Astrocyte (in vitro differentiated cells and primary cell): ENCODE measurements around the gene PLEKHM3.

ENCODE experiments used
- CTCF ChIP-seq: IDR thresholded peaks from 2 replicates; pipeline ENCODE4 v1.5.1; 2011; ENCODE audit warnings: low read depth, mild to moderate bottlenecking, inconsistent platforms, low read length, moderate library complexity; ENCODE audit not compliant: insufficient read depth
- EZH2 ChIP-seq: IDR thresholded peaks from 2 replicates; pipeline ENCODE4 v1.6.1; 2012; ENCODE audit warnings: mild to moderate bottlenecking, low read length, inconsistent platforms; ENCODE audit not compliant: insufficient read depth

DNA sequence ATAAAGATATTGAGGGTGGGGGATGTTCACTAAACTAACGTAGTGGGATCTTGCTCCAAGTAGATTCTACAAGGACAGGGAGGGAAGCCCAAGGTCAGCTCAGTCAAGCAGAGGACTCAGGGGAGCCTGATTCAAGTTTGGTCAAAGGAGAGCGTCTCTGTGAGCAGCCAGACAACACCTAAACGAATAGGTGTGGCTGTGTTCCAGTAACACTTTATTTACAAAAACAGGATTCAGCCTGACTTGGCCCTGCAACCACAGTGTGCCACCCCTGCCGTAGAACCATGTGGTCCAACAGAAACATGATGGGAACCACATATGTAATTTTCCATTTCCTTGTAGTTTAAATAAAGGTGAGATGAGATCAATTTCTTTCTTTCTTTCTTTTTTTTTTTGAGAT, 237.5 kb downstream of the PLEKHM3 start:
- no peak for TF ChIP-seq CTCF
- no peak for TF ChIP-seq EZH2
